Measurements from ENCODE around the gene FMN1.

The FMN1 gene

DNA sequence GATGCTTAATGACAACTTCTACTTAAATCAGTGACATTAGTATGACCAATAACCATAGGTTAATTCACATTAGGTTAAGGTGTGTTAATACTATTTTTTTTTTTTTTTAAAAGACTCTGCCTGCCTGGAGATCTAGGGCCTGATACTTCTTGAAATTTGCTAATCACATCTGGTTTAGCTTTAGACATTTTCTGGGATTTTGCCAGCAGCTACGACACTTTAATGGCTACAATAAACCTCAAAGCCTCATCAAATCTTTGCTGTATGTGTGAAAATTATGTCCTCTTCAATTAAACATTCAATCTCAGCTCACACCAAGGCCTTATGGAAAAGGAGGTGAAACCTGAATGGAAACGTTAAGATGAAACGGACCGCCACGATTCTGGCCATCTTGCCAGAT, 308.8 kb downstream of the FMN1 start:
- no peaks in the 10 kb centered on the region for H3K27me3 Mint-ChIP-seq (ENCODE audit: low read depth)
- H3K4me3 Mint-ChIP-seq = no peak overlapping the region
- H3K9me3 Mint-ChIP-seq = no peaks in the 10 kb centered on the region
- peaks cover 14% of the 10 kb centered on the region for H3K36me3 Mint-ChIP-seq (ENCODE audit: low read depth)
- no peak for TF ChIP-seq CTCF (IDR thresholded peaks at IDR 0.05; ENCODE audit: unreplicated experiment in 3 of 3)
- H3K4me1 Mint-ChIP-seq = peaks cover 15% of the 10 kb centered on the region
- no peak overlapping the region for H3K27ac Mint-ChIP-seq

DNA sequence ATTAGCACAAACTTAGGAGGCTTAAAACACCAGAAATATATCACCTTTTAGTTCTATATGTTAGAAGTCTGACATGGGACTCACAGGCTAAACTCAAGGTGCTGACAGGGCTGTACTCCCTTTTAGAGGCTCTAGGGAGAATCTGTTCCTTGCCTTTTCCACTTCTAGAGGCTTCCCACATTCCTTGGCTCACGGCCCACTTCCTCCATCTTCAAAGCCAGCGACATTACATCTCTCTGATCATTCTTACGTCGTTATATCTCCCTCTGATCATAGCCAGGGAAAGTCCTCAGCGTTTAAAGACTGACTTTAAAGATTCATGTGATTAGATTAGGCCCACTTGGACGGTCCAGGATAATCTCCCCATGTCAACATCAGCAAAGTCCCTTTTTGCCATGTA, 310.4 kb downstream of the FMN1 start:
- Mint-ChIP-seq H3K4me1 (peaks cover 10% of the 10 kb centered on the region), H3K27me3 (ENCODE audit: low read depth) (no peaks in the 10 kb centered on the region), H3K4me3 (no peak overlapping the region), H3K27ac (no peak overlapping the region), H3K36me3 (ENCODE audit: low read depth) (peaks cover 9% of the 10 kb centered on the region), H3K9me3 (no peaks in the 10 kb centered on the region)
- TF ChIP-seq CTCF (IDR thresholded peaks at IDR 0.05; ENCODE audit: unreplicated experiment in 3 of 3) = no peak

DNA sequence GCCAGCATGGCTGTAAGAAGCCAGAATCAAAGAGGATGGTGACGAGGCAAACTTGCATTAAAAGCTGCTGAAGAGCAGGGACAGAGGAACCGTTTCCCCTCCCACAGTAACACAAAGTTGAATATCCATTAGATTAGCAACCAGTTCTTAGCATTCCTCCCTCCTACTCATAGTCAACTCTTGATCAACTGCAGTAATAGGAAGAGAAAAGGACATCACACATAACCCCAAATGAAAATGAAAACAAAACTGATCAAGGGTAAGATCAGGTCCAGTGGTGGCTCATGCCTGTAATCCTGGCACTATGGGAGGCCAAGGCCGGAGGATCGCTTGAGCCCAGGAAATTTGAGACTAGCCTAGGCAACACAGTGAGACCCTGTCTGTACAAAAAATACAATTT, 311.6 kb downstream of the FMN1 start:
- H3K27ac Mint-ChIP-seq = no peak overlapping the region
- H3K36me3 Mint-ChIP-seq (ENCODE audit: low read depth) = peaks cover 9% of the 10 kb centered on the region
- H3K4me3 Mint-ChIP-seq = no peak overlapping the region
- peaks cover 9% of the 10 kb centered on the region for H3K4me1 Mint-ChIP-seq
- H3K27me3 Mint-ChIP-seq (ENCODE audit: low read depth) = peaks cover 2% of the 10 kb centered on the region
- TF ChIP-seq CTCF (IDR thresholded peaks at IDR 0.05; ENCODE audit: unreplicated experiment in 3 of 3) = no peak
- no peaks in the 10 kb centered on the region for H3K9me3 Mint-ChIP-seq

- no peak for TF ChIP-seq CTCF (IDR thresholded peaks at IDR 0.05; ENCODE audit: unreplicated experiment in 3 of 3)
- Mint-ChIP-seq H3K36me3 (ENCODE audit: low read depth) (peaks cover 9% of the 10 kb centered on the region), H3K27me3 (ENCODE audit: low read depth) (peaks cover 3% of the 10 kb centered on the region), H3K4me1 (peaks cover 4% of the 10 kb centered on the region), H3K4me3 (no peak overlapping the region), H3K27ac (no peak overlapping the region), H3K9me3 (no peaks in the 10 kb centered on the region)
Measured at GRCh38 chr15:32881528-32881927, 313.0 kb downstream of the FMN1 start.

DNA sequence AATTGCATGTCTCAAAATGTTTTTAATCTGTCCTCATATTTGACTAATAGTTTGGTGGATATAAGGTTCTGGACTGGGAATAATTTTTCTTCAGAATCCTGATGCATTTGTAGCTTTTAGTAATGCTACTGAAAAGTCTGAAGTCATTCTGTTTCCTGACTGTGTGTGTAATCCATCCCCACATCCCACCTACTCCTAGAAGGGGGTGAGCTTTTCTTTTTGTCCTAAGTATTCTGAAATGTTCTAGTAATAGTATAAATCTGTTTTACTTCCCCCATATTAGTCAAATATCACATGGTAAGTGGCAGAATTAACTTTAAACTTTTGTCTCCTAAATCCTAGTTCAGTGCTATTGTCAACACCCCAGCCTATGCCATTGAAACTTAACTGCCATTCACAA, 313.9 kb downstream of the FMN1 start:
- no peak for TF ChIP-seq CTCF (IDR thresholded peaks at IDR 0.05; ENCODE audit: unreplicated experiment in 3 of 3)

GRCh38 chr15:32879980-32880379, 314.5 kb downstream of the FMN1 start:
- Mint-ChIP-seq H3K4me1 (no peaks in the 10 kb centered on the region), H3K36me3 (ENCODE audit: low read depth) (peaks cover 9% of the 10 kb centered on the region), H3K27me3 (ENCODE audit: low read depth) (peaks cover 7% of the 10 kb centered on the region), H3K27ac (no peak overlapping the region), H3K9me3 (no peaks in the 10 kb centered on the region), H3K4me3 (no peak overlapping the region)
- TF ChIP-seq CTCF (IDR thresholded peaks at IDR 0.05; ENCODE audit: unreplicated experiment in 3 of 3) = no peak

More for the DNA sequence above, 313.9 kb downstream of the FMN1 start:
- H3K4me1 Mint-ChIP-seq = no peaks in the 10 kb centered on the region
- no peak overlapping the region for H3K4me3 Mint-ChIP-seq
- H3K36me3 Mint-ChIP-seq (ENCODE audit: low read depth) = peaks cover 9% of the 10 kb centered on the region
- H3K27ac Mint-ChIP-seq = no peak overlapping the region
- no peaks in the 10 kb centered on the region for H3K9me3 Mint-ChIP-seq
- H3K27me3 Mint-ChIP-seq (ENCODE audit: low read depth) = peaks cover 4% of the 10 kb centered on the region

Measured in nephron (organoid).